Mesendoderm (in vitro differentiated cells): ENCODE data around the gene ESM1. TPM values are rescaled to one million over a fixed set of nuclear protein-coding genes. Genes with fewer than 3 reads are reported as not detected.

Source experiments
- DNase-seq: peaks from one replicate; pipeline ENCODE4 v3.0.0; 2013
- H2AK5ac ChIP-seq: 2 replicates; pipeline ENCODE4 v1.6.1; 2013; ENCODE audit warnings: low read length, inconsistent platforms
- H2BK120ac ChIP-seq: 2 replicates; pipeline ENCODE4 v1.6.1; 2013; ENCODE audit warnings: low read depth, mild to moderate bottlenecking, low read length, moderate library complexity, mixed read lengths
- H2BK15ac ChIP-seq: replicated peaks from 2 replicates; pipeline ENCODE4 v1.6.1; 2013; ENCODE audit warnings: low read depth, mild to moderate bottlenecking, moderate library complexity
- H2BK5ac ChIP-seq: 2 replicates; pipeline ENCODE4 v1.6.1; 2013; ENCODE audit warnings: low read length, inconsistent platforms
- H3K18ac ChIP-seq: 2 replicates; pipeline ENCODE4 v1.6.1; 2013; ENCODE audit warnings: mild to moderate bottlenecking, low read length, mixed read lengths
- H3K23ac ChIP-seq: one replicate; pipeline ENCODE4 v1.6.1; 2013; ENCODE audit warnings: low read length
- H3K27ac ChIP-seq: 2 replicates; pipeline ENCODE4 v1.5.1; 2013; ENCODE audit warnings: low read depth, mild to moderate bottlenecking, inconsistent platforms, low read length, moderate library complexity
- H3K27me3 ChIP-seq: 2 replicates; pipeline ENCODE4 v1.6.1; 2013; ENCODE audit warnings: low read length, control low read depth, mild to moderate bottlenecking, inconsistent platforms; ENCODE audit not compliant: insufficient read depth, poor library complexity
- H3K36me3 ChIP-seq: 2 replicates; pipeline ENCODE4 v1.6.1; 2013; ENCODE audit warnings: low read length, inconsistent platforms; ENCODE audit not compliant: control insufficient read depth, insufficient read depth
- H3K4ac ChIP-seq: one replicate; pipeline ENCODE4 v1.6.1; 2013; ENCODE audit warnings: low read depth, mild to moderate bottlenecking, low read length, moderate library complexity
- H3K4me1 ChIP-seq: 2 replicates; pipeline ENCODE4 v1.6.1; 2013; ENCODE audit warnings: low read depth, low read length, inconsistent platforms; ENCODE audit not compliant: control insufficient read depth
- H3K4me2 ChIP-seq: 2 replicates; pipeline ENCODE4 v1.6.1; 2013; ENCODE audit warnings: low read length
- H3K4me3 ChIP-seq: 2 replicates; pipeline ENCODE4 v1.5.1; 2013; ENCODE audit warnings: mild to moderate bottlenecking, low read length
- H3K56ac ChIP-seq: one replicate; pipeline ENCODE4 v1.6.1; 2013; ENCODE audit warnings: low read length
- H3K79me1 ChIP-seq: 2 replicates; pipeline ENCODE4 v1.6.1; 2013; ENCODE audit warnings: low read length, inconsistent platforms
- H3K79me2 ChIP-seq: 2 replicates; pipeline ENCODE4 v1.6.1; 2013; ENCODE audit warnings: mild to moderate bottlenecking, low read length; ENCODE audit not compliant: control insufficient read depth, insufficient read depth
- H3K9ac ChIP-seq: 2 replicates; pipeline ENCODE4 v1.6.1; 2013; ENCODE audit warnings: low read length, inconsistent platforms
- H4K5ac ChIP-seq: one replicate; pipeline ENCODE4 v1.6.1; 2013; ENCODE audit warnings: low read length
- H4K8ac ChIP-seq: one replicate; pipeline ENCODE4 v1.6.1; 2013; ENCODE audit warnings: low read depth, mild to moderate bottlenecking, control low read depth, low read length, moderate library complexity
- WGBS: extraction: QIAGEN DNeasy Blood & Tissue Kit; methylation state at CpG from one replicate; pipeline ENCODE4 v1.1.7; 2013; ENCODE audit warnings: low lambda C conversion rate, missing lambda C conversion rate; ENCODE audit not compliant: insufficient coverage; ENCODE audit errors: extremely low coverage; 5-methylcytosine and 5-hydroxymethylcytosine counted together
- polyA plus RNA-seq, 2 experiments: library from polyadenylated mRNA; stranded (reverse); fragments of 200-250 nt; gene quantifications; one replicate each; pipeline ENCODE4 v1.2.3, GENCODE V29; 2013

ESM1 gene, protein sequence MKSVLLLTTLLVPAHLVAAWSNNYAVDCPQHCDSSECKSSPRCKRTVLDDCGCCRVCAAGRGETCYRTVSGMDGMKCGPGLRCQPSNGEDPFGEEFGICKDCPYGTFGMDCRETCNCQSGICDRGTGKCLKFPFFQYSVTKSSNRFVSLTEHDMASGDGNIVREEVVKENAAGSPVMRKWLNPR
- polyA plus RNA-seq (2013, experiment 1 of 2): not detected
- polyA plus RNA-seq (2013, experiment 2 of 2): not detected

DNA sequence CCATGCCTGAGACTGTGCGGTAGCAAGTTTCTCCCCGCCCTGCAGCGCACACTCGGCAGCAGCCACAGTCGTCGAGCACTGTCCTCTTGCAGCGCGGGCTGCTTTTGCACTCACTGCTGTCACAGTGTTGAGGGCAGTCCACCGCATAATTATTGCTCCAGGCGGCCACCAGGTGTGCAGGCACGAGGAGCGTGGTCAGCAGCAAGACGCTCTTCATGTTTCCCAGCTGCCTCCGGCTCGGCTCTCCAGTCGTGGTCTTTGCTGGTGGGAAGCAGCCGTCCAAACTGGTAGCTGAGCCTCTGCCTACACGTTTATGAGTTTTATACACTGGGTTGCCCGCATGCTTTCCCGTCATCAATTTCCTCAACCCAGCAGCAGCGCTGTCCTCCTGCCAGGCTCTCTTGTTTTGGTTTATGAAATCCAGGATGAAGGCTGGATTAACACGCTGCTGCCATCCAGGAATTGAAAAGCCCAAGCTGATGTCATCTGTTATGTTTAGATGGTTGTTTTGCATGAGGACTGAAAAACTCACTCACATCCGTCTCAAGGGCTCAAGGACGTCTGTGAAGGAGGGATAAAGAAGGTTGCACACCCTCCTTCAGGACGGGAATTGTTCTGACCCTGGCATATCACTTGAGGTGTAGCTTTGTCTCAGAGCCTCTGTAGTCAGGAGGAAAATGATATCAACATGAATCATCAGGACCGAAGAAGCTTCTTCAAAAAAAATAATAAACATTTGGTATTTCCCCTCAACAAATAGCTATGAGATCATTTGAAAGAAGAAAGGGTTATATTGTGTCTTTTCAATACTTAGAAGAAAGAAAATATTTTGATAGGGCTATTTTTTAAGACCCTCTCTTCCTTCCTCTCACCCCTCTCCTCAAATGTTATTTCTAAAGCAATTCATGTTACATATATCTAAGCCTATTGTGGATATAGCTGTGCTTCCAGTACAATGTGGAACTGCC lies at the start of gene ESM1:
ESM1 (minus strand) TSS at position 293 of the 968 bp plus-strand sequence; CDS start at position 217, 76 bp downstream.
- Histone ChIP-seq H3K18ac (no peak within 1 kb of the TSS), H3K56ac (no peak within 1 kb of the TSS), H3K23ac (no peak within 1 kb of the TSS), H3K4me1 (no peaks in the 10 kb centered on the region), H2AK5ac (no peak within 1 kb of the TSS), H4K8ac (no peak within 1 kb of the TSS), H4K5ac (no peak within 1 kb of the TSS), H2BK15ac (no peak within 1 kb of the TSS), H3K4me3 (no peak within 1 kb of the TSS), H3K27me3 (no peaks in the 10 kb centered on the region), H3K9ac (no peak within 1 kb of the TSS), H3K79me1 (no peaks in the 10 kb centered on the region), H3K27ac (no peak within 1 kb of the TSS), H3K79me2 (no peaks in the 10 kb centered on the region), H3K36me3 (no peaks in the 10 kb centered on the region), H2BK5ac (no peak within 1 kb of the TSS), H3K4me2 (no peak within 1 kb of the TSS), H3K4ac (no peak within 1 kb of the TSS), H2BK120ac (no peak within 1 kb of the TSS)
- DNase-seq: no peak
- WGBS: no CpG with 5 or more reads among the region's 26 CpGs

DNA sequence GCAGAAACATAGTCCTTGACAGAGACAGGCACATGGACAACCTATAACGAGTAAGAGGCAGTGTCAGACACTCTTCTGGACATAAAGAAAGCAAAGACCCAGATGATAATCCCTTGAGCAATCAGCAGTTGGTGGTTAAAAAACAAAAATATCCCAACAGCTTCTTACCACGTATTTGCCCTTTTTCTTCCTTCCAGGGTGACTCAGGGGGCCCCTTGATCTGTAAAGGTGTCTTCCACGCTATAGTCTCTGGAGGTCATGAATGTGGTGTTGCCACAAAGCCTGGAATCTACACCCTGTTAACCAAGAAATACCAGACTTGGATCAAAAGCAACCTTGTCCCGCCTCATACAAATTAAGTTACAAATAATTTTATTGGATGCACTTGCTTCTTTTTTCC lies 48.2 kb upstream of the ESM1 start:
- H4K5ac ChIP-seq: no peak overlapping the region
- no peak overlapping the region for H2BK15ac ChIP-seq
- no peak for DNase-seq
- H3K56ac ChIP-seq: no peak overlapping the region
- no peak overlapping the region for H3K4ac ChIP-seq
- no CpG with 5 or more reads among the region's 4 CpGs for WGBS
- no peaks in the 10 kb centered on the region for H3K36me3 ChIP-seq
- no peak overlapping the region for H2AK5ac ChIP-seq
- H3K27ac ChIP-seq: no peak overlapping the region
- no peak overlapping the region for H2BK5ac ChIP-seq
- H3K27me3 ChIP-seq: no peaks in the 10 kb centered on the region
- no peak overlapping the region for H2BK120ac ChIP-seq
- no peak overlapping the region for H3K18ac ChIP-seq
- peaks cover 3% of the 10 kb centered on the region for H3K4me1 ChIP-seq
- H3K79me2 ChIP-seq: no peaks in the 10 kb centered on the region
- H3K4me3 ChIP-seq: no peak overlapping the region
- no peak overlapping the region for H3K9ac ChIP-seq
- no peak overlapping the region for H4K8ac ChIP-seq
- H3K4me2 ChIP-seq: no peak overlapping the region
- H3K23ac ChIP-seq: no peak overlapping the region
- H3K79me1 ChIP-seq: no peaks in the 10 kb centered on the region

DNA sequence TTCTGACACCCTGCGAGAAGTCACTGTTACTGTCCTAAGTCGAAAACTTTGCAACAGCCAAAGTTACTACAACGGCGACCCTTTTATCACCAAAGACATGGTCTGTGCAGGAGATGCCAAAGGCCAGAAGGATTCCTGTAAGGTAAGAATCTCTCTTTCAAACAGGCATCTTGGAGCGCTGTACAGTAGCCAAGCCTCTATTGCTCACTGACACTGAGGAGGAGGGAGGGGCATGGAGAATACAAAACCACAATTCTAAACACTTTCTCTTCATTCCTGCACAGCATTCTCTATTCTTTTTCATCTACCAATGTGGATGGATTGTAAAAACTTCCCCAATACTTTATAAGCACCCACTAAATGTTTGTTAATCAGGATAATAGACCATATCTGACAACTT lies 46.1 kb upstream of the ESM1 start:
- no peaks in the 10 kb centered on the region for H3K36me3 ChIP-seq
- no peak overlapping the region for H3K4ac ChIP-seq
- H3K4me1 ChIP-seq: no peaks in the 10 kb centered on the region
- H2BK15ac ChIP-seq: no peak overlapping the region
- H3K18ac ChIP-seq: no peak overlapping the region
- H3K23ac ChIP-seq: no peak overlapping the region
- no peak overlapping the region for H2BK5ac ChIP-seq
- H4K8ac ChIP-seq: no peak overlapping the region
- H3K56ac ChIP-seq: no peak overlapping the region
- H3K27ac ChIP-seq: no peak overlapping the region
- no peak overlapping the region for H3K4me3 ChIP-seq
- H2AK5ac ChIP-seq: no peak overlapping the region
- no peak overlapping the region for H3K4me2 ChIP-seq
- H4K5ac ChIP-seq: no peak overlapping the region
- H3K79me1 ChIP-seq: no peaks in the 10 kb centered on the region
- H3K27me3 ChIP-seq: no peaks in the 10 kb centered on the region
- WGBS: no CpG with 5 or more reads among the region's 5 CpGs
- H3K9ac ChIP-seq: no peak overlapping the region
- H3K79me2 ChIP-seq: no peaks in the 10 kb centered on the region
- no peak overlapping the region for H2BK120ac ChIP-seq
- DNase-seq: no peak

DNA sequence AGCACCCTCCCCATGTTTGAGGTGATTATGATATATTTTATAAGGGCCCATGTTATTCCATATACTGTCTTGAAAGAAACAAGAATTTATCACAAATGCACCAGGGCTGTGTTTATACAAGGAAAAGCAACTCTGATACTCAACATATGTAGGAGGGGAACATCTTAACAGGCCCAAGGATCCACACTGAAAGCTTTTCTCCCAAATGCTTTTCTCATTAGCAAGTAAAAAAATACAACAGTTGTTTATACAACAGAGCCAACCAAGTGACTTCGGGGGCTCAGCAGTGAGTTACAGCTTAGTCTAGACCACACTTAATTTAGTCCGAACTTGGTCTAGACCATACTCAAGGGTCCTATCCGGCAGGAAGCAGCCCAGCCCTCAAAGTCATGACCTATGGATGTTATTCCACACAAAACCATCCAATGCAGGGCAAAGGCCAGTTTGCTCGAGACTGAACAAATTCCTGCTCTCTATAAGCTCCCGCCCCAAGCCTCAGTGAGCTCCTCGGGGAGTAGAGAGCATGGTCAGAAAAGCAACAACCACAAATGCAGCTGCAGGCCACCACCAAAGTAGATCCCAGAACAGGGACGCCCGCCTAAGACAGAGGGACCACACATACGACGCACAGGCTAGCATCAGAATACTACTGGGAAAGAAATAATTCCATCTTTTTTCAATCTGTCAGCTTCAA lies 45.4 kb upstream of the ESM1 start:
- no peak overlapping the region for H3K4me2 ChIP-seq
- H4K5ac ChIP-seq: no peak overlapping the region
- no peaks in the 10 kb centered on the region for H3K79me2 ChIP-seq
- H3K9ac ChIP-seq: no peak overlapping the region
- H2BK120ac ChIP-seq: no peak overlapping the region
- H2AK5ac ChIP-seq: no peak overlapping the region
- H3K36me3 ChIP-seq: no peaks in the 10 kb centered on the region
- no peak overlapping the region for H2BK15ac ChIP-seq
- H3K4me3 ChIP-seq: no peak overlapping the region
- H3K4ac ChIP-seq: no peak overlapping the region
- H4K8ac ChIP-seq: no peak overlapping the region
- H3K23ac ChIP-seq: no peak overlapping the region
- H3K56ac ChIP-seq: no peak overlapping the region
- H3K18ac ChIP-seq: no peak overlapping the region
- WGBS: no CpG with 5 or more reads among the region's 10 CpGs
- DNase-seq: no peak
- no peak overlapping the region for H2BK5ac ChIP-seq
- H3K4me1 ChIP-seq: no peaks in the 10 kb centered on the region
- H3K27me3 ChIP-seq: no peaks in the 10 kb centered on the region
- no peaks in the 10 kb centered on the region for H3K79me1 ChIP-seq
- H3K27ac ChIP-seq: no peak overlapping the region

DNA sequence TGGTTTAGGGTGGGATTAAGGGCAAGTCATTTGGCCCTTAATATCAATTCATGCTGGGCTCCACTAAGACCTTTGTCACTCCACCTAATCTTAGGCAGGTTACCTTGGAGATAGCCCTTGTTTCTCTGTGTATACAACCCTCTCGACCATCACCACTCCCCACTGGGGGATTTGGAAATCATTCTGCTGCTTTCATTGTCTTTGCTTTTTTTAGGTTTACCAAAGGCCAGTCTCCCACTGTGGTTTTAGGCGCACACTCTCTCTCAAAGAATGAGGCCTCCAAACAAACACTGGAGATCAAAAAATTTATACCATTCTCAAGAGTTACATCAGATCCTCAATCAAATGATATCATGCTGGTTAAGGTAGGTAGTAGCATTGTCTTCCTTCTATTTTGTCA lies 44.8 kb upstream of the ESM1 start:
- no CpG with 5 or more reads among the region's 2 CpGs for WGBS
- no peak overlapping the region for H2BK120ac ChIP-seq
- H3K4me2 ChIP-seq: no peak overlapping the region
- no peak overlapping the region for H3K4ac ChIP-seq
- H3K18ac ChIP-seq: no peak overlapping the region
- no peak overlapping the region for H3K27ac ChIP-seq
- DNase-seq: peak; percentile 92
- no peaks in the 10 kb centered on the region for H3K79me1 ChIP-seq
- no peak overlapping the region for H3K56ac ChIP-seq
- no peak overlapping the region for H3K9ac ChIP-seq
- no peaks in the 10 kb centered on the region for H3K36me3 ChIP-seq
- no peaks in the 10 kb centered on the region for H3K4me1 ChIP-seq
- no peak overlapping the region for H3K23ac ChIP-seq
- H3K27me3 ChIP-seq: no peaks in the 10 kb centered on the region
- H2AK5ac ChIP-seq: no peak overlapping the region
- H4K5ac ChIP-seq: no peak overlapping the region
- H3K79me2 ChIP-seq: no peaks in the 10 kb centered on the region
- no peak overlapping the region for H2BK5ac ChIP-seq
- no peak overlapping the region for H3K4me3 ChIP-seq
- no peak overlapping the region for H2BK15ac ChIP-seq
- no peak overlapping the region for H4K8ac ChIP-seq
